Midbrain (tissue), 1 donor: ENCODE measurements around the gene PBX2.
"Not testable (repeated sequence)": the region's sequence is repeated elsewhere in the genome, so short reads cannot be mapped to it uniquely, and the experiment has no call there.

Source experiments
- DNase-seq: peaks from one replicate; lab custom pipeline; 2025; lab: John Stamatoyannopoulos, UW

Gene PBX2

GRCh38 chr6:32149092-32149755 lies 40.8 kb downstream of the PBX2 start:
- no peak for DNase-seq

GRCh38 chr6:32148289-32149091 lies 41.5 kb downstream of the PBX2 start:
- no peak for DNase-seq

- DNase-seq: no peak
Observed at GRCh38 chr6:32147401-32148132, 42.4 kb downstream of the PBX2 start.

GRCh38 chr6:32146687-32147086 lies 43.3 kb downstream of the PBX2 start:
- no peak for DNase-seq

- DNase-seq: no peak
Observed at GRCh38 chr6:32146287-32146686, 43.7 kb downstream of the PBX2 start.

- not testable (repeated sequence) for DNase-seq
Observed at GRCh38 chr6:32144238-32144637, 45.8 kb downstream of the PBX2 start.

GRCh38 chr6:32140420-32141046 lies 49.5 kb downstream of the PBX2 start:
- no peak for DNase-seq

- no peak for DNase-seq
Observed at GRCh38 chr6:32139590-32139989, 50.4 kb downstream of the PBX2 start.

GRCh38 chr6:32137454-32137853 lies 52.5 kb downstream of the PBX2 start:
- DNase-seq: no peak
